Measurements from ENCODE around the gene ANP32A. TPM values are rescaled to one million over a fixed set of nuclear protein-coding genes. Genes with fewer than 3 reads are reported as not detected.

ANP32A gene
- total and polyA plus RNA-seq, 9 of the 15 experiments (the other 6 are each of a cell fraction or from before 2014, with no cell fraction given), result 13.2 to 656 (median 210) TPM

DNA sequence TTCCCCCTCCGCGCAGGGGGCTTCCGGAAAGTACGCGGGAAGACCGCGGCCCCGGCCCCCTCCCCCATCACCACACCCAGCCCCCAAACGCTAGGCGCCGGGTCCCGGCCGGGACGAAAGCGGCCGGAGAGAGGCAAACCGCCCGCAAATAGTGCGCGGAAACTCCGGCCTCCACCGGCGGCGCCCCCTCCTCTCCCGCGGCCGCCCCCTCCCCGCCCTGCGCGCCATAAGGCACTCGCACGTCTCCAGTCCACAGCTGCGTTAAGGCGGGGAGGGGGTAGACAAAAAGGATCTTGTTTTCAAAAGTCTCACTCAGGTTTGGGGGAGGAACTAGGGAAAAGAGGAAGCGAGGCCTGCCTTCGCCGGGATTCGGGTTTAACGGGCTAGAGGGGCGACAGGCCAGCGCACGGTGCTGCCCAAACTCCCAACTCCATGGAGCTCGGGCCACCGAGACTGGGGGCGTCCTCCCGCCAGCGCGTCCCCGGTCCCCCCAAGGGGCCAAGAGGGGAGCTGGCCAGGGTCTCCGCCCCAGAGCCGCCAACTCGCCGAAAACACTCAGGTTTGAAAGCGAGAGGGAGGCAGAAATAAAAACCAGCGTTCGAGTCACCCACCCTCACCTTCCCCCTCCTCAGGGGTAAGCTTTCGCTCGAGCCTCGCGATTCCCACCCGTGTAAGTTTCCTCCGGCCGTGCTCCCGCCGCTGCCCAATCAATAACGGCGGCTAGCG lies 1.8 kb downstream of the ANP32A start (continued):
- TF ChIP-seq, protein P1, sequence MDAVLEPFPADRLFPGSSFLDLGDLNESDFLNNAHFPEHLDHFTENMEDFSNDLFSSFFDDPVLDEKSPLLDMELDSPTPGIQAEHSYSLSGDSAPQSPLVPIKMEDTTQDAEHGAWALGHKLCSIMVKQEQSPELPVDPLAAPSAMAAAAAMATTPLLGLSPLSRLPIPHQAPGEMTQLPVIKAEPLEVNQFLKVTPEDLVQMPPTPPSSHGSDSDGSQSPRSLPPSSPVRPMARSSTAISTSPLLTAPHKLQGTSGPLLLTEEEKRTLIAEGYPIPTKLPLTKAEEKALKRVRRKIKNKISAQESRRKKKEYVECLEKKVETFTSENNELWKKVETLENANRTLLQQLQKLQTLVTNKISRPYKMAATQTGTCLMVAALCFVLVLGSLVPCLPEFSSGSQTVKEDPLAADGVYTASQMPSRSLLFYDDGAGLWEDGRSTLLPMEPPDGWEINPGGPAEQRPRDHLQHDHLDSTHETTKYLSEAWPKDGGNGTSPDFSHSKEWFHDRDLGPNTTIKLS (IDR thresholded peaks at IDR 0.05; ENCODE audit: borderline replicate concordance, low read depth), result no peak
- no peak for TF ChIP-seq CHD4 (IDR thresholded peaks at IDR 0.05; ENCODE audit: insufficient read depth, insufficient replicate concordance, low read depth, low read length, poor library complexity, severe bottlenecking)
- TF ChIP-seq ESRRB (CRISPR knock-in tag; IDR thresholded peaks at IDR 0.05; ENCODE audit: borderline replicate concordance), result no peak
- TF ChIP-seq KLF1 (tag; IDR thresholded peaks at IDR 0.05), result no peak
- TF ChIP-seq RBM25 (IDR thresholded peaks at IDR 0.05; ENCODE audit: low read depth, low read length, severe bottlenecking), result no peak
- TF ChIP-seq, protein P2, sequence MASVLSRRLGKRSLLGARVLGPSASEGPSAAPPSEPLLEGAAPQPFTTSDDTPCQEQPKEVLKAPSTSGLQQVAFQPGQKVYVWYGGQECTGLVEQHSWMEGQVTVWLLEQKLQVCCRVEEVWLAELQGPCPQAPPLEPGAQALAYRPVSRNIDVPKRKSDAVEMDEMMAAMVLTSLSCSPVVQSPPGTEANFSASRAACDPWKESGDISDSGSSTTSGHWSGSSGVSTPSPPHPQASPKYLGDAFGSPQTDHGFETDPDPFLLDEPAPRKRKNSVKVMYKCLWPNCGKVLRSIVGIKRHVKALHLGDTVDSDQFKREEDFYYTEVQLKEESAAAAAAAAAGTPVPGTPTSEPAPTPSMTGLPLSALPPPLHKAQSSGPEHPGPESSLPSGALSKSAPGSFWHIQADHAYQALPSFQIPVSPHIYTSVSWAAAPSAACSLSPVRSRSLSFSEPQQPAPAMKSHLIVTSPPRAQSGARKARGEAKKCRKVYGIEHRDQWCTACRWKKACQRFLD (CRISPR knock-in tag; IDR thresholded peaks at IDR 0.05), result no peak
- TF ChIP-seq U2AF1 (optimal IDR thresholded peaks at IDR 0.05; ENCODE audit: low read depth, low read length), result no peak
- no peak for TF ChIP-seq ARNT (IDR thresholded peaks at IDR 0.05)
- TF ChIP-seq, protein P3, sequence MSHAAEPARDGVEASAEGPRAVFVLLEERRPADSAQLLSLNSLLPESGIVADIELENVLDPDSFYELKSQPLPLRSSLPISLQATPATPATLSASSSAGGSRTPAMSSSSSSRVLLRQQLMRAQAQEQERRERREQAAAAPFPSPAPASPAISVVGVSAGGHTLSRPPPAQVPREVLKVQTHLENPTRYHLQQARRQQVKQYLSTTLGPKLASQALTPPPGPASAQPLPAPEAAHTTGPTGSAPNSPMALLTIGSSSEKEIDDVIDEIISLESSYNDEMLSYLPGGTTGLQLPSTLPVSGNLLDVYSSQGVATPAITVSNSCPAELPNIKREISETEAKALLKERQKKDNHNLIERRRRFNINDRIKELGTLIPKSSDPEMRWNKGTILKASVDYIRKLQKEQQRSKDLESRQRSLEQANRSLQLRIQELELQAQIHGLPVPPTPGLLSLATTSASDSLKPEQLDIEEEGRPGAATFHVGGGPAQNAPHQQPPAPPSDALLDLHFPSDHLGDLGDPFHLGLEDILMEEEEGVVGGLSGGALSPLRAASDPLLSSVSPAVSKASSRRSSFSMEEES (CRISPR knock-in tag; IDR thresholded peaks at IDR 0.05), result no peak
- TF ChIP-seq, protein P4, sequence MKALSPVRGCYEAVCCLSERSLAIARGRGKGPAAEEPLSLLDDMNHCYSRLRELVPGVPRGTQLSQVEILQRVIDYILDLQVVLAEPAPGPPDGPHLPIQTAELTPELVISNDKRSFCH (CRISPR knock-in tag; IDR thresholded peaks at IDR 0.05), result no peak
- TF ChIP-seq, protein P4 (tag; IDR thresholded peaks at IDR 0.05), result no peak
- TF ChIP-seq TAF9B (IDR thresholded peaks at IDR 0.05; ENCODE audit: partially characterized antibody), result no peak
- TF ChIP-seq, protein P5, sequence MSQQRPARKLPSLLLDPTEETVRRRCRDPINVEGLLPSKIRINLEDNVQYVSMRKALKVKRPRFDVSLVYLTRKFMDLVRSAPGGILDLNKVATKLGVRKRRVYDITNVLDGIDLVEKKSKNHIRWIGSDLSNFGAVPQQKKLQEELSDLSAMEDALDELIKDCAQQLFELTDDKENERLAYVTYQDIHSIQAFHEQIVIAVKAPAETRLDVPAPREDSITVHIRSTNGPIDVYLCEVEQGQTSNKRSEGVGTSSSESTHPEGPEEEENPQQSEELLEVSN (IDR thresholded peaks at IDR 0.05; ENCODE audit: borderline replicate concordance in 1 of 2, extremely low read depth in 1 of 2, insufficient read depth in 1 of 2, insufficient read length in 1 of 2, low read depth in 1 of 2, low read length in 1 of 2, poor library complexity in 1 of 2, severe bottlenecking in 1 of 2), result no peak
- TF ChIP-seq ZNF77 (CRISPR knock-in tag; IDR thresholded peaks at IDR 0.05), result no peak
- peak; percentile 45 for TF ChIP-seq KDM5B (IDR thresholded peaks at IDR 0.05; ENCODE audit: insufficient replicate concordance, low read depth, low read length)
- 0 out of 2 replicates have a peak, but pooled peaks have one; percentile 30 for TF ChIP-seq FOXP1 (CRISPR knock-in tag; IDR thresholded peaks at IDR 0.05)
- TF ChIP-seq HEY1 (CRISPR knock-in tag; IDR thresholded peaks at IDR 0.05; ENCODE audit: borderline replicate concordance), result no peak
- TF ChIP-seq, protein P6, sequence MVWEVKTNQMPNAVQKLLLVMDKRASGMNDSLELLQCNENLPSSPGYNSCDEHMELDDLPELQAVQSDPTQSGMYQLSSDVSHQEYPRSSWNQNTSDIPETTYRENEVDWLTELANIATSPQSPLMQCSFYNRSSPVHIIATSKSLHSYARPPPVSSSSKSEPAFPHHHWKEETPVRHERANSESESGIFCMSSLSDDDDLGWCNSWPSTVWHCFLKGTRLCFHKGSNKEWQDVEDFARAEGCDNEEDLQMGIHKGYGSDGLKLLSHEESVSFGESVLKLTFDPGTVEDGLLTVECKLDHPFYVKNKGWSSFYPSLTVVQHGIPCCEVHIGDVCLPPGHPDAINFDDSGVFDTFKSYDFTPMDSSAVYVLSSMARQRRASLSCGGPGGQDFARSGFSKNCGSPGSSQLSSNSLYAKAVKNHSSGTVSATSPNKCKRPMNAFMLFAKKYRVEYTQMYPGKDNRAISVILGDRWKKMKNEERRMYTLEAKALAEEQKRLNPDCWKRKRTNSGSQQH (CRISPR knock-in tag; IDR thresholded peaks at IDR 0.05), result no peak
- TF ChIP-seq ZNF316 (IDR thresholded peaks at IDR 0.05), result no peak

Measured in K562 (cell line).